IPS DF 6.9 (cell line): ENCODE data around the gene NFKBIB.

Experiments
- DNase-seq: peaks from one replicate; pipeline ENCODE4 v3.0.0-alpha.2; 2013; ENCODE audit warnings: low read depth, low spot score
- H3K27ac ChIP-seq: one replicate; pipeline ENCODE4 v1.5.1; 2013; ENCODE audit warnings: low read length, control low read depth
- H3K27me3 ChIP-seq: 2 replicates; pipeline ENCODE4 v1.6.1; 2013; ENCODE audit warnings: mild to moderate bottlenecking, low read length; ENCODE audit not compliant: control insufficient read depth, insufficient read depth
- H3K36me3 ChIP-seq: 2 replicates; pipeline ENCODE4 v1.6.1; 2013; ENCODE audit warnings: low read length; ENCODE audit not compliant: control insufficient read depth, insufficient read depth
- H3K4me1 ChIP-seq: 2 replicates; pipeline ENCODE4 v1.6.1; 2013; ENCODE audit warnings: low read length; ENCODE audit not compliant: control insufficient read depth, insufficient read depth
- H3K4me3 ChIP-seq: 2 replicates; pipeline ENCODE4 v1.5.1; 2013; ENCODE audit warnings: mild to moderate bottlenecking, low read length
- H3K9me3 ChIP-seq: 2 replicates; pipeline ENCODE4 v1.6.1; 2013; ENCODE audit warnings: low read length, inconsistent platforms; ENCODE audit not compliant: control insufficient read depth, insufficient read depth
- WGBS: extraction: QIAGEN DNeasy Blood & Tissue Kit; methylation state at CpG from one replicate; pipeline ENCODE4 v1.1.7; 2013; ENCODE audit warnings: mixed read lengths, missing lambda C conversion rate; ENCODE audit not compliant: insufficient read length, insufficient coverage; 5-methylcytosine and 5-hydroxymethylcytosine counted together

Gene NFKBIB

GRCh38 chr19:38915329-38916321 is 15.9 kb downstream of the NFKBIB start:
- H3K27ac ChIP-seq = no peak overlapping the region
- no peak for DNase-seq
- H3K4me3 ChIP-seq = no peak overlapping the region
- no peaks in the 10 kb centered on the region for H3K27me3 ChIP-seq
- WGBS = no CpG with 5 or more reads among the region's 44 CpGs
- H3K4me1 ChIP-seq = no peaks in the 10 kb centered on the region; the same call in 1 of the 2 replicates
- H3K9me3 ChIP-seq = no peaks in the 10 kb centered on the region
- peaks cover 11% of the 10 kb centered on the region; the same call in 1 of the 2 replicates for H3K36me3 ChIP-seq

- Histone ChIP-seq H3K4me3 (no peak overlapping the region), H3K27ac (no peak overlapping the region), H3K4me1 (no peaks in the 10 kb centered on the region; the same call in 1 of the 2 replicates), H3K36me3 (peaks cover 17% of the 10 kb centered on the region), H3K9me3 (no peaks in the 10 kb centered on the region), H3K27me3 (no peaks in the 10 kb centered on the region)
- WGBS = no CpG with 5 or more reads among the region's 9 CpGs
- DNase-seq = no peak
These were observed 17.7 kb downstream of the NFKBIB start for GRCh38 chr19:38917516-38917915.

GRCh38 chr19:38917921-38918491 is 18.2 kb downstream of the NFKBIB start:
- H3K4me3 ChIP-seq = no peak overlapping the region
- H3K27ac ChIP-seq = no peak overlapping the region
- H3K4me1 ChIP-seq = no peaks in the 10 kb centered on the region; the same call in 1 of the 2 replicates
- no peaks in the 10 kb centered on the region for H3K9me3 ChIP-seq
- no peak for DNase-seq
- H3K27me3 ChIP-seq = no peaks in the 10 kb centered on the region
- no CpG with 5 or more reads among the region's 13 CpGs for WGBS
- peaks cover 17% of the 10 kb centered on the region for H3K36me3 ChIP-seq

GRCh38 chr19:38918526-38918925 is 18.8 kb downstream of the NFKBIB start:
- Histone ChIP-seq H3K4me3 (no peak overlapping the region), H3K9me3 (no peaks in the 10 kb centered on the region), H3K27me3 (no peaks in the 10 kb centered on the region), H3K27ac (no peak overlapping the region), H3K36me3 (peaks cover 17% of the 10 kb centered on the region), H3K4me1 (no peaks in the 10 kb centered on the region; the same call in 1 of the 2 replicates)
- no peak for DNase-seq
- no CpG with 5 or more reads among the region's 10 CpGs for WGBS

GRCh38 chr19:38919837-38920601 is 20.2 kb downstream of the NFKBIB start:
- Histone ChIP-seq H3K36me3 (peaks cover 27% of the 10 kb centered on the region), H3K27ac (no peak overlapping the region), H3K4me3 (no peak overlapping the region), H3K9me3 (no peaks in the 10 kb centered on the region), H3K4me1 (no peaks in the 10 kb centered on the region; the same call in 1 of the 2 replicates), H3K27me3 (no peaks in the 10 kb centered on the region)
- DNase-seq = no peak
- no CpG with 5 or more reads among the region's 21 CpGs for WGBS

- Histone ChIP-seq H3K9me3 (no peaks in the 10 kb centered on the region), H3K4me3 (no peak overlapping the region), H3K4me1 (no peaks in the 10 kb centered on the region; the same call in 1 of the 2 replicates), H3K36me3 (peaks cover 24% of the 10 kb centered on the region), H3K27me3 (no peaks in the 10 kb centered on the region), H3K27ac (no peak overlapping the region)
- DNase-seq = no peak
- 100% methylated on average over 2 of the region's 14 CpGs for WGBS
These were observed 21.0 kb downstream of the NFKBIB start for GRCh38 chr19:38920602-38921419.

GRCh38 chr19:38921420-38922274 is 21.9 kb downstream of the NFKBIB start:
- H3K4me1 ChIP-seq = no peaks in the 10 kb centered on the region; the same call in 1 of the 2 replicates
- no peak overlapping the region for H3K27ac ChIP-seq
- no peaks in the 10 kb centered on the region for H3K9me3 ChIP-seq
- DNase-seq = no peak
- no peak overlapping the region; the same call in 1 of the 2 replicates for H3K4me3 ChIP-seq
- WGBS = no CpG with 5 or more reads among the region's 20 CpGs
- H3K27me3 ChIP-seq = no peaks in the 10 kb centered on the region
- peaks cover 25% of the 10 kb centered on the region for H3K36me3 ChIP-seq

GRCh38 chr19:38922482-38922881 is 22.7 kb downstream of the NFKBIB start:
- Histone ChIP-seq H3K36me3 (peaks cover 25% of the 10 kb centered on the region), H3K27ac (no peak overlapping the region), H3K27me3 (no peaks in the 10 kb centered on the region), H3K9me3 (no peaks in the 10 kb centered on the region), H3K4me1 (no peaks in the 10 kb centered on the region; the same call in 1 of the 2 replicates), H3K4me3 (no peak overlapping the region)
- no peak for DNase-seq
- no CpG with 5 or more reads among the region's 5 CpGs for WGBS

- no peak overlapping the region for H3K4me3 ChIP-seq
- peaks cover 25% of the 10 kb centered on the region for H3K36me3 ChIP-seq
- no peaks in the 10 kb centered on the region for H3K4me1 ChIP-seq
- H3K27me3 ChIP-seq = no peaks in the 10 kb centered on the region
- no peaks in the 10 kb centered on the region for H3K9me3 ChIP-seq
- DNase-seq = no peak
- no CpG with 5 or more reads among the region's 7 CpGs for WGBS
- H3K27ac ChIP-seq = no peak overlapping the region
These were observed 24.6 kb downstream of the NFKBIB start for GRCh38 chr19:38924388-38924787.
